HG02884 (cell line): ENCODE data around the gene PDE7B.
"Not testable (repeated sequence)": the region's sequence is repeated elsewhere in the genome, so short reads cannot be mapped to it uniquely, and the experiment has no call there.

Source experiments
- ATAC-seq: cut with Tn5 transposase; IDR thresholded peaks from one replicate; pipeline ENCODE4 v1.9.1; 2021; ENCODE audit warnings: mild to moderate bottlenecking, moderate library complexity; ENCODE audit not compliant: unreplicated experiment

Gene PDE7B

GRCh38 chr6:136137739-136138402 lies 286.4 kb downstream of the PDE7B start:
- ATAC-seq, result no peak

- not testable (repeated sequence) for ATAC-seq
Observed at GRCh38 chr6:136139111-136139510, 287.6 kb downstream of the PDE7B start.

GRCh38 chr6:136144251-136145023 lies 292.9 kb downstream of the PDE7B start:
- no peak for ATAC-seq

GRCh38 chr6:136146130-136146529 lies 294.6 kb downstream of the PDE7B start:
- no peak for ATAC-seq

- ATAC-seq, result no peak
Observed at GRCh38 chr6:136147342-136147741, 295.8 kb downstream of the PDE7B start.

- no peak for ATAC-seq
Observed at GRCh38 chr6:136148051-136148450, 296.6 kb downstream of the PDE7B start.

- no peak for ATAC-seq
Observed at GRCh38 chr6:136148523-136148922, 297.0 kb downstream of the PDE7B start.

GRCh38 chr6:136149311-136149710 lies 297.8 kb downstream of the PDE7B start:
- no peak for ATAC-seq

GRCh38 chr6:136150961-136151360 lies 299.5 kb downstream of the PDE7B start:
- ATAC-seq, result no peak

- ATAC-seq, result no peak
Observed at GRCh38 chr6:136153707-136154375, 302.3 kb downstream of the PDE7B start.

- ATAC-seq, result no peak
Observed at GRCh38 chr6:136155191-136155590, 303.7 kb downstream of the PDE7B start.

- ATAC-seq, result no peak
Observed at GRCh38 chr6:136157743-136158142, 306.2 kb downstream of the PDE7B start.

- ATAC-seq, result no peak
Observed at GRCh38 chr6:136158387-136158821, 306.9 kb downstream of the PDE7B start.

- ATAC-seq, result no peak
Observed at GRCh38 chr6:136158971-136159370, 307.5 kb downstream of the PDE7B start.

- no peak for ATAC-seq
Observed at GRCh38 chr6:136160250-136160649, 308.7 kb downstream of the PDE7B start.

- ATAC-seq, result no peak
Observed at GRCh38 chr6:136161950-136162349, 310.4 kb downstream of the PDE7B start.

GRCh38 chr6:136163260-136163659 lies 311.8 kb downstream of the PDE7B start:
- ATAC-seq, result no peak

GRCh38 chr6:136166815-136167214 lies 315.3 kb downstream of the PDE7B start:
- no peak for ATAC-seq

GRCh38 chr6:136169394-136170148 lies 318.1 kb downstream of the PDE7B start:
- no peak for ATAC-seq

GRCh38 chr6:136171231-136171630 lies 319.7 kb downstream of the PDE7B start:
- ATAC-seq, result no peak
